SU-DHL-6 (cell line): ENCODE measurements around the gene FRAS1.

Experiments used
- H2AFZ ChIP-seq: fragments of 200-600 bp; sonication (generic); 2 replicates; pipeline ENCODE4 v1.6.1; 2014; ENCODE audit warnings: low read depth, mild to moderate bottlenecking, moderate library complexity, mixed read lengths, antibody characterized with exemption, low read length; ENCODE audit not compliant: severe bottlenecking
- H3F3A ChIP-seq: fragments of 200-600 bp; shearing (Covaris generic); 2 replicates; pipeline ENCODE4 v1.6.0; 2016; ENCODE audit warnings: antibody characterized with exemption, mild to moderate bottlenecking; ENCODE audit not compliant: insufficient read depth
- H3K27ac ChIP-seq: fragments of 200-600 bp; sonication (generic); 2 replicates; pipeline ENCODE4 v1.5.1; 2016; ENCODE audit warnings: low read depth, mild to moderate bottlenecking, low read length, moderate library complexity, mixed read lengths
- H3K27me3 ChIP-seq: fragments of 200-600 bp; sonication (generic), shearing (Covaris generic); 2 replicates; pipeline ENCODE4 v1.6.0; 2014; ENCODE audit warnings: mild to moderate bottlenecking, low read length
- H3K36me3 ChIP-seq: fragments of 200-600 bp; sonication (generic); 2 replicates; pipeline ENCODE4 v1.6.1; 2014; ENCODE audit warnings: mild to moderate bottlenecking, low read length, mixed read lengths
- H3K4me2 ChIP-seq: fragments of 300-600, 200-600 bp; shearing (Covaris generic), sonication (generic); 2 replicates; pipeline ENCODE4 v1.6.0; 2014; ENCODE audit warnings: low read length, low read depth, mild to moderate bottlenecking; ENCODE audit not compliant: poor library complexity, severe bottlenecking
- H3K4me3 ChIP-seq: fragments of 200-600 bp; sonication (generic); 2 replicates; pipeline ENCODE4 v1.5.1; 2014; ENCODE audit warnings: antibody characterized with exemption, low read length, mild to moderate bottlenecking, mixed read lengths; ENCODE audit not compliant: insufficient read depth, poor library complexity, severe bottlenecking
- H3K79me2 ChIP-seq: fragments of 200-600 bp; sonication (generic); 2 replicates; pipeline ENCODE4 v1.6.1; 2014; ENCODE audit warnings: mild to moderate bottlenecking, low read length, moderate library complexity; ENCODE audit not compliant: insufficient read depth
- H3K9ac ChIP-seq: fragments of 200-600 bp; sonication (generic); 2 replicates; pipeline ENCODE4 v1.7.0; 2014; ENCODE audit warnings: mild to moderate bottlenecking, low read length
- H3K9me2 ChIP-seq: fragments of 200-600 bp; sonication (generic); replicated peaks from 2 replicates; pipeline ENCODE4 v1.6.1; 2014; ENCODE audit warnings: low read length; ENCODE audit not compliant: insufficient read depth
- H3K9me3 ChIP-seq: fragments of 200-600 bp; sonication (generic); 2 replicates; pipeline ENCODE4 v1.6.1; 2014; ENCODE audit warnings: low read length, mixed read lengths; ENCODE audit not compliant: insufficient read depth
- H4K20me1 ChIP-seq: fragments of 200-600 bp; sonication (generic); 2 replicates; pipeline ENCODE4 v1.6.1; 2014; ENCODE audit warnings: low read depth, mild to moderate bottlenecking, antibody characterized with exemption, low read length, moderate library complexity, mixed read lengths
- CTCF ChIP-seq: fragments of 200-600 bp; sonication (generic); IDR thresholded peaks from one replicate; pipeline ENCODE4 v1.5.1; 2017; ENCODE audit warnings: antibody characterized with exemption, mild to moderate bottlenecking, low read length, moderate library complexity; ENCODE audit not compliant: insufficient read depth, poor library complexity, severe bottlenecking
- EZH2phosphoT487 ChIP-seq: fragments of 200-600 bp; sonication (generic), shearing (Covaris generic); conservative IDR thresholded peaks from 2 replicates; pipeline ENCODE4 v1.6.1; 2018; ENCODE audit warnings: mild to moderate bottlenecking, antibody characterized with exemption, low read length, moderate library complexity, mixed read lengths

FRAS1 gene

GRCh38 chr4:78527103-78527502 lies 470.0 kb downstream of the FRAS1 start:
- H3K27ac ChIP-seq = no peak overlapping the region
- no peaks in the 10 kb centered on the region for H3F3A ChIP-seq
- H4K20me1 ChIP-seq = no peaks in the 10 kb centered on the region
- H3K9me3 ChIP-seq = no peaks in the 10 kb centered on the region
- H3K27me3 ChIP-seq = no peaks in the 10 kb centered on the region
- no peak overlapping the region for H2AFZ ChIP-seq
- no peaks in the 10 kb centered on the region for H3K9me2 ChIP-seq
- H3K4me2 ChIP-seq = no peak overlapping the region
- H3K4me3 ChIP-seq = no peak overlapping the region
- H3K79me2 ChIP-seq = no peaks in the 10 kb centered on the region
- H3K9ac ChIP-seq = no peak overlapping the region
- no peaks in the 10 kb centered on the region for H3K36me3 ChIP-seq
- TF ChIP-seq EZH2phosphoT487 (no peak), CTCF (no peak)

GRCh38 chr4:78527555-78527954 lies 470.4 kb downstream of the FRAS1 start:
- Histone ChIP-seq H3K27me3 (no peaks in the 10 kb centered on the region), H3K4me3 (no peak overlapping the region), H3K9me3 (no peaks in the 10 kb centered on the region), H3F3A (no peaks in the 10 kb centered on the region), H3K79me2 (no peaks in the 10 kb centered on the region), H3K9me2 (no peaks in the 10 kb centered on the region), H3K4me2 (no peak overlapping the region), H4K20me1 (no peaks in the 10 kb centered on the region), H3K27ac (no peak overlapping the region), H2AFZ (no peak overlapping the region), H3K36me3 (no peaks in the 10 kb centered on the region), H3K9ac (no peak overlapping the region)
- TF ChIP-seq EZH2phosphoT487 (no peak), CTCF (no peak)

- no peaks in the 10 kb centered on the region for H3K79me2 ChIP-seq
- H3K9me3 ChIP-seq = no peaks in the 10 kb centered on the region
- no peak overlapping the region for H3K4me2 ChIP-seq
- no peaks in the 10 kb centered on the region for H3K36me3 ChIP-seq
- no peaks in the 10 kb centered on the region for H3K27me3 ChIP-seq
- TF ChIP-seq CTCF (no peak), EZH2phosphoT487 (no peak)
- H2AFZ ChIP-seq = no peak overlapping the region
- no peak overlapping the region for H3K4me3 ChIP-seq
- H3K9me2 ChIP-seq = no peaks in the 10 kb centered on the region
- no peaks in the 10 kb centered on the region for H4K20me1 ChIP-seq
- no peak overlapping the region for H3K27ac ChIP-seq
- H3F3A ChIP-seq = no peaks in the 10 kb centered on the region
- H3K9ac ChIP-seq = no peak overlapping the region
Observed at GRCh38 chr4:78528327-78528726, 471.2 kb downstream of the FRAS1 start.
